CD14-positive monocyte (primary cell): ENCODE data around the gene SBF2. TPM values are rescaled to one million over a fixed set of nuclear protein-coding genes. Genes with fewer than 3 reads are reported as not detected.

Source experiments
- DNase-seq, 3 donors: peaks; one replicate each; pipeline ENCODE4 v3.0.0-alpha.2; 2011 to 2022
- H2AFZ ChIP-seq: 2 replicates; pipeline ENCODE4 v1.6.0; 2012; ENCODE audit warnings: mild to moderate bottlenecking, low read depth, low read length, inconsistent platforms; ENCODE audit not compliant: insufficient read depth, poor library complexity, severe bottlenecking
- H3K27ac ChIP-seq, 2 donors: 1 replicate in 1 of 2; 2 replicates in 1 of 2; pipeline ENCODE4 v1.5.1; 2012 to 2013; ENCODE audit warnings: low read length in 2 of 2, control low read depth in 1 of 2, inconsistent platforms in 1 of 2, low read depth in 1 of 2, mild to moderate bottlenecking in 1 of 2
- H3K27me3 ChIP-seq, 2 donors: one replicate each; pipeline versions ENCODE4 v1.6.0 to v1.6.1; 2011 to 2013; ENCODE audit warnings: low read length in 2 of 2; ENCODE audit not compliant: control insufficient read depth in 2 of 2, insufficient read depth in 2 of 2
- H3K36me3 ChIP-seq, 2 donors: replicated peaks in 1 of 2; 1 replicate in 1 of 2; 2 replicates in 1 of 2; pipeline versions ENCODE4 v1.5.1 to v1.6.1; 2012 to 2013; ENCODE audit warnings: low read length in 2 of 2, control low read depth in 1 of 2, inconsistent platforms in 1 of 2, mild to moderate bottlenecking in 1 of 2; ENCODE audit not compliant: insufficient read depth in 2 of 2, control insufficient read depth in 1 of 2
- H3K4me1 ChIP-seq, 2 donors: 1 replicate in 1 of 2; 2 replicates in 1 of 2; pipeline versions ENCODE4 v1.5.1 to v1.6.1; 2012 to 2013; ENCODE audit warnings: low read length in 2 of 2, control low read depth in 1 of 2, inconsistent platforms in 1 of 2, mild to moderate bottlenecking in 1 of 2, moderate library complexity in 1 of 2; ENCODE audit not compliant: insufficient read depth in 2 of 2, control insufficient read depth in 1 of 2
- H3K4me2 ChIP-seq: replicated peaks from 2 replicates; pipeline ENCODE3; 2012; ENCODE audit warnings: low read length, moderate library complexity, mild to moderate bottlenecking; ENCODE audit not compliant: poor library complexity, severe bottlenecking; ENCODE audit errors: extremely low read depth
- H3K4me3 ChIP-seq, 3 experiments: fragments of 200-600 bp in 1 of 3; sonication (generic) in 1 of 3; replicated peaks in 1 of 3; 1 replicate in 2 of 3; 2 replicates in 1 of 3; pipeline ENCODE4 v1.5.1; 2011 to 2013; ENCODE audit warnings: low read length in 3 of 3, mild to moderate bottlenecking in 3 of 3, control low read depth in 2 of 3, low read depth in 2 of 3, inconsistent platforms in 1 of 3, moderate library complexity in 1 of 3
- H3K79me2 ChIP-seq: 2 replicates; pipeline ENCODE4 v1.6.0; 2012; ENCODE audit warnings: mild to moderate bottlenecking, control low read depth, inconsistent platforms, low read length, moderate library complexity; ENCODE audit not compliant: insufficient read depth
- H3K9ac ChIP-seq: 2 replicates; pipeline ENCODE4 v1.6.0; 2017; ENCODE audit warnings: low read length, mild to moderate bottlenecking; ENCODE audit not compliant: insufficient read depth, poor library complexity, severe bottlenecking
- H3K9me3 ChIP-seq, 2 donors: replicated peaks in 1 of 2; 1 replicate in 1 of 2; 2 replicates in 1 of 2; pipeline versions ENCODE4 v1.5.1 to v1.6.1; 2012 to 2013; ENCODE audit warnings: low read length in 2 of 2, control low read depth in 1 of 2; ENCODE audit not compliant: control insufficient read depth in 1 of 2, insufficient read depth in 1 of 2
- H4K20me1 ChIP-seq: 2 replicates; pipeline ENCODE4 v1.6.0; 2012; ENCODE audit warnings: mild to moderate bottlenecking, low read length, control low read depth, moderate library complexity; ENCODE audit not compliant: insufficient read depth
- H3K27ac Mint-ChIP-seq, 7 donors: one replicate each; pipeline ENCODE4 v1.8.0; 2020; ENCODE audit warnings: mild to moderate bottlenecking in 7 of 7, mixed read lengths in 7 of 7, moderate library complexity in 6 of 7, inconsistent platforms in 2 of 7
- H3K27me3 Mint-ChIP-seq, 3 donors: one replicate each; pipeline ENCODE4 v1.8.0; 2021 to 2022; ENCODE audit warnings: low read depth in 3 of 3, mild to moderate bottlenecking in 3 of 3, mixed read lengths in 3 of 3, moderate library complexity in 3 of 3, inconsistent platforms in 1 of 3
- H3K36me3 Mint-ChIP-seq, 2 donors: one replicate each; pipeline ENCODE4 v1.8.0; 2020; ENCODE audit warnings: mixed read lengths in 2 of 2, inconsistent platforms in 1 of 2, mild to moderate bottlenecking in 1 of 2
- H3K4me1 Mint-ChIP-seq: one replicate; pipeline ENCODE4 v1.8.0; 2020; ENCODE audit warnings: mild to moderate bottlenecking, mixed read lengths
- H3K4me3 Mint-ChIP-seq, 2 donors: one replicate each; pipeline ENCODE4 v1.8.0; 2020; ENCODE audit warnings: mild to moderate bottlenecking in 2 of 2, mixed read lengths in 2 of 2, moderate library complexity in 1 of 2
- H3K9me3 Mint-ChIP-seq, 7 donors: one replicate each; pipeline ENCODE4 v1.8.0; 2020 to 2022; ENCODE audit warnings: mixed read lengths in 7 of 7, mild to moderate bottlenecking in 6 of 7, moderate library complexity in 6 of 7, inconsistent platforms in 2 of 7
- CTCF ChIP-seq: fragments of 200-600 bp; IDR thresholded peaks from one replicate; pipeline ENCODE4 v1.8.0; 2022; ENCODE audit warnings: antibody characterized with exemption, mild to moderate bottlenecking
- WGBS: methylation state at CpG from one replicate; pipeline ENCODE4 v1.1.5; 2013; ENCODE audit warnings: missing lambda C conversion rate; ENCODE audit not compliant: insufficient coverage; 5-methylcytosine and 5-hydroxymethylcytosine counted together
- intact Hi-C, 2 donors: fragments of 100-400 bp; cut with micrococcal nuclease; formaldehyde crosslinking; loops; one replicate each; pipeline versions ENCODE4 v1.15.0 to v1.15.1; 2023
- polyA plus RNA-seq, 3 donors: library from polyadenylated mRNA; depleted of rRNA in 1 of 3; unstranded in 2 of 3; stranded (reverse) in 1 of 3; fragments of 300-500 nt in 2 of 3; fragments of >200 nt in 1 of 3; fragmentation: Illumina TruSeq in 2 of 3; gene quantifications; 1 replicate in 2 of 3; 2 replicates in 1 of 3; pipeline ENCODE4 v1.2.3, GENCODE V29; 2012 to 2021

Gene SBF2
- polyA plus RNA-seq, 3 donors = 8.9 to 30.7 (median 16.4) TPM

- intact Hi-C loops = no loop called here
- 100% methylated on average over 4 of the region's 4 CpGs for WGBS
Measured at GRCh38 chr11:10144954-10145353, 149.1 kb downstream of the SBF2 start.

GRCh38 chr11:10139656-10140055 is 154.4 kb downstream of the SBF2 start:
- H3K4me1 ChIP-seq = no peaks in the 10 kb centered on the region
- no peak overlapping the region for H3K4me2 ChIP-seq
- no peaks in the 10 kb centered on the region for H3K27me3 Mint-ChIP-seq
- H2AFZ ChIP-seq = no peak overlapping the region
- peaks cover 0 to 7% of the 10 kb centered on the region in 2 donors for H3K9me3 ChIP-seq
- no peaks in the 10 kb centered on the region for H3K4me1 Mint-ChIP-seq
- H3K36me3 ChIP-seq = no peaks in the 10 kb centered on the region
- H3K4me3 ChIP-seq = no peak overlapping the region
- H3K27ac ChIP-seq = no peak overlapping the region
- H3K9ac ChIP-seq = no peak overlapping the region
- H3K36me3 Mint-ChIP-seq = peaks cover 3 to 10% of the 10 kb centered on the region in 2 donors
- intact Hi-C loops = no loop called here
- no peak for TF ChIP-seq CTCF
- no peak overlapping the region for H3K4me3 Mint-ChIP-seq
- peaks cover 8 to 16% (median 10%) of the 10 kb centered on the region in 7 donors for H3K9me3 Mint-ChIP-seq
- peaks cover 43% of the 10 kb centered on the region for H4K20me1 ChIP-seq
- DNase-seq = no peak
- no peak overlapping the region for H3K27ac Mint-ChIP-seq
- H3K79me2 ChIP-seq = no peaks in the 10 kb centered on the region
- H3K27me3 ChIP-seq = no peaks in the 10 kb centered on the region
- WGBS = no CpG with 5 or more reads among the region's 2 CpGs

More at GRCh38 chr11:10144954-10145353, 149.1 kb downstream of the SBF2 start:
- no peak overlapping the region for H3K4me2 ChIP-seq
- no peak for DNase-seq
- no peak overlapping the region for H3K4me3 ChIP-seq
- no peak overlapping the region for H3K4me3 Mint-ChIP-seq
- H3K27me3 Mint-ChIP-seq = no peaks in the 10 kb centered on the region
- no peaks in the 10 kb centered on the region for H3K27me3 ChIP-seq
- H3K79me2 ChIP-seq = peaks cover 6% of the 10 kb centered on the region
- peaks cover 0 to 3% of the 10 kb centered on the region in 2 donors for H3K36me3 Mint-ChIP-seq
- H3K9me3 Mint-ChIP-seq = peaks cover 2 to 12% (median 4%) of the 10 kb centered on the region in 7 donors
- TF ChIP-seq CTCF = no peak
- no peak overlapping the region for H3K27ac Mint-ChIP-seq
- peaks cover 78% of the 10 kb centered on the region for H4K20me1 ChIP-seq
- no peaks in the 10 kb centered on the region for H3K36me3 ChIP-seq
- no peak overlapping the region for H2AFZ ChIP-seq
- no peaks in the 10 kb centered on the region for H3K4me1 Mint-ChIP-seq
- no peaks in the 10 kb centered on the region for H3K4me1 ChIP-seq
- H3K27ac ChIP-seq = no peak overlapping the region
- H3K9me3 ChIP-seq = no peaks in the 10 kb centered on the region
- no peak overlapping the region for H3K9ac ChIP-seq
